OCI-LY1 (cell line): ENCODE results near the gene MGRN1.

ENCODE experiments used
- CTCF ChIP-seq: fragments of 200-600 bp; sonication (generic), shearing (Covaris generic); IDR thresholded peaks from 2 replicates; pipeline ENCODE4 v1.5.1; 2017; ENCODE audit warnings: mild to moderate bottlenecking, antibody characterized with exemption, low read length, moderate library complexity, mixed read lengths
- EZH2 ChIP-seq: fragments of 200-600 bp; sonication (generic), shearing (Covaris generic); IDR thresholded peaks from 2 replicates; pipeline ENCODE4 v1.8.0; 2017; ENCODE audit warnings: borderline replicate concordance, mixed run types, mild to moderate bottlenecking, antibody characterized with exemption, low read length, moderate library complexity, mixed read lengths

GRCh38 chr16:4682616-4683254, 58.1 kb downstream of the MGRN1 start:
- peak; percentile 58 for TF ChIP-seq CTCF
- no peak for TF ChIP-seq EZH2
